Astrocyte (in vitro differentiated cells and primary cell): Measurements from ENCODE around the gene PTPRN2. TPM values are rescaled to one million over a fixed set of nuclear protein-coding genes. Genes with fewer than 3 reads are reported as not detected.

Experiments
- DNase-seq: peaks from one replicate; pipeline ENCODE4 v3.0.0-alpha.2; 2010; ENCODE audit warnings: low read depth
- FAIRE-seq: peaks from 2 replicates; lab custom pipeline; 2011; peaks lifted over from hg19 to GRCh38; lab: Jason Lieb, UNC
- H2AFZ ChIP-seq: 2 replicates; pipeline ENCODE4 v1.6.0; 2012; ENCODE audit warnings: low read depth, low read length, inconsistent platforms
- H3K27ac ChIP-seq: 2 replicates; pipeline ENCODE4 v1.5.1; 2011; ENCODE audit warnings: low read depth, low read length, inconsistent platforms
- H3K27me3 ChIP-seq: 2 replicates; pipeline ENCODE4 v1.6.0; 2011; ENCODE audit warnings: low read length, inconsistent platforms; ENCODE audit not compliant: insufficient read depth
- H3K36me3 ChIP-seq: 2 replicates; pipeline ENCODE4 v1.5.1; 2011; ENCODE audit warnings: low read length, inconsistent platforms; ENCODE audit not compliant: insufficient read depth
- H3K4me1 ChIP-seq: 2 replicates; pipeline ENCODE4 v1.5.1; 2011; ENCODE audit warnings: low read length, inconsistent platforms; ENCODE audit not compliant: insufficient read depth
- H3K4me2 ChIP-seq: 2 replicates; pipeline ENCODE4 v1.6.0; 2012; ENCODE audit warnings: low read length, inconsistent platforms
- H3K4me3 ChIP-seq: 2 replicates; pipeline ENCODE4 v1.5.1; 2011; ENCODE audit warnings: low read depth, mild to moderate bottlenecking, low read length, inconsistent platforms; ENCODE audit not compliant: insufficient read depth
- H3K79me2 ChIP-seq: 2 replicates; pipeline ENCODE4 v1.6.0; 2012; ENCODE audit warnings: mild to moderate bottlenecking, low read length, inconsistent platforms; ENCODE audit not compliant: insufficient read depth
- H3K9ac ChIP-seq: 2 replicates; pipeline ENCODE4 v1.6.0; 2012; ENCODE audit warnings: mild to moderate bottlenecking, low read length, inconsistent platforms
- H3K9me3 ChIP-seq: 2 replicates; pipeline ENCODE4 v1.5.1; 2012; ENCODE audit warnings: low read depth, mild to moderate bottlenecking, low read length, inconsistent platforms; ENCODE audit not compliant: insufficient read depth
- H4K20me1 ChIP-seq: 2 replicates; pipeline ENCODE4 v1.6.0; 2012; ENCODE audit warnings: low read length, inconsistent platforms; ENCODE audit not compliant: insufficient read depth
- H3K27ac Mint-ChIP-seq: one replicate; pipeline ENCODE4 v1.8.0; 2021; ENCODE audit warnings: mild to moderate bottlenecking, mixed read lengths; ENCODE audit not compliant: unreplicated experiment
- H3K27me3 Mint-ChIP-seq: one replicate; pipeline ENCODE4 v1.8.0; 2021; ENCODE audit warnings: low read depth, mixed read lengths; ENCODE audit not compliant: unreplicated experiment
- H3K36me3 Mint-ChIP-seq: one replicate; pipeline ENCODE4 v1.8.0; 2021; ENCODE audit warnings: low read depth, mixed read lengths; ENCODE audit not compliant: unreplicated experiment
- H3K4me1 Mint-ChIP-seq: one replicate; pipeline ENCODE4 v1.8.0; 2021; ENCODE audit warnings: low read depth, mixed read lengths; ENCODE audit not compliant: unreplicated experiment
- H3K4me3 Mint-ChIP-seq: one replicate; pipeline ENCODE4 v1.8.0; 2021; ENCODE audit warnings: mild to moderate bottlenecking, moderate library complexity, mixed read lengths; ENCODE audit not compliant: unreplicated experiment
- H3K9me3 Mint-ChIP-seq: one replicate; pipeline ENCODE4 v1.8.0; 2021; ENCODE audit warnings: mild to moderate bottlenecking, mixed read lengths; ENCODE audit not compliant: unreplicated experiment
- EZH2 ChIP-seq: IDR thresholded peaks from 2 replicates; pipeline ENCODE4 v1.6.1; 2012; ENCODE audit warnings: mild to moderate bottlenecking, low read length, inconsistent platforms; ENCODE audit not compliant: insufficient read depth
- total RNA-seq: library from RNA; stranded (reverse); gene quantifications from 2 replicates; pipeline ENCODE4 v1.2.1, GENCODE V29; 2021
- TF ChIP-seq, protein P1 (sequence below): IDR thresholded peaks from 2 replicates; pipeline ENCODE4 v1.5.1; 2011; ENCODE audit warnings: low read depth, mild to moderate bottlenecking, inconsistent platforms, low read length, moderate library complexity; ENCODE audit not compliant: insufficient read depth

Gene PTPRN2
- total RNA-seq, 1 donor from 2014 or later, result 0.09 TPM

DNA sequence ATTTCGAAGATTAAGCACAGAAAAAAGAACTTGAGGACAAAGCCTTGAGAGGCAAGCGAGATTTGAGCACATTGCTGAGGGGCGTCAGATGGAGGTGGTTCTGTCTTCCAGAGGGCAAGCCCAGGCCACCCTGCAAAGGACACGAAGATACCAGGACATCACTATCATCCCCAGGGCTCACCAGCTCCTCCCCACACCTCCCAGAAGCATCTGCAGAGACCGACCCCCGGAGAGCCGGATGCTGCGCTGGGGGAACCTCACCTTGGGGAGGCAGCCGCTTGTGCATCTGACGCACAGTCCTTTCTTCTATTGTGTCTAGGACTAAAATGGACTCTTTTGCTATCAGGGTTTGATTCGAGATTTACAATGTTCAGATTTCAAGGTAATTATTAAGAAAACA is 991.2 kb downstream of the PTPRN2 start:
- Histone ChIP-seq H3K27ac (no peak overlapping the region), H2AFZ (no peak overlapping the region), H3K9me3 (peaks cover 3% of the 10 kb centered on the region), H3K4me1 (no peaks in the 10 kb centered on the region), H3K4me2 (no peak overlapping the region), H3K36me3 (no peaks in the 10 kb centered on the region), H3K27me3 (no peaks in the 10 kb centered on the region), H3K79me2 (no peaks in the 10 kb centered on the region), H4K20me1 (no peaks in the 10 kb centered on the region), H3K4me3 (no peak overlapping the region), H3K9ac (no peak overlapping the region)
- H3K36me3 Mint-ChIP-seq, result no peaks in the 10 kb centered on the region
- FAIRE-seq (no peak), DNase-seq (no peak)
- H3K4me1 Mint-ChIP-seq, result no peaks in the 10 kb centered on the region
- no peaks in the 10 kb centered on the region for H3K27me3 Mint-ChIP-seq
- no peak overlapping the region for H3K27ac Mint-ChIP-seq
- H3K9me3 Mint-ChIP-seq, result peaks cover 19% of the 10 kb centered on the region
- TF ChIP-seq EZH2, result no peak
- TF ChIP-seq, protein P1, sequence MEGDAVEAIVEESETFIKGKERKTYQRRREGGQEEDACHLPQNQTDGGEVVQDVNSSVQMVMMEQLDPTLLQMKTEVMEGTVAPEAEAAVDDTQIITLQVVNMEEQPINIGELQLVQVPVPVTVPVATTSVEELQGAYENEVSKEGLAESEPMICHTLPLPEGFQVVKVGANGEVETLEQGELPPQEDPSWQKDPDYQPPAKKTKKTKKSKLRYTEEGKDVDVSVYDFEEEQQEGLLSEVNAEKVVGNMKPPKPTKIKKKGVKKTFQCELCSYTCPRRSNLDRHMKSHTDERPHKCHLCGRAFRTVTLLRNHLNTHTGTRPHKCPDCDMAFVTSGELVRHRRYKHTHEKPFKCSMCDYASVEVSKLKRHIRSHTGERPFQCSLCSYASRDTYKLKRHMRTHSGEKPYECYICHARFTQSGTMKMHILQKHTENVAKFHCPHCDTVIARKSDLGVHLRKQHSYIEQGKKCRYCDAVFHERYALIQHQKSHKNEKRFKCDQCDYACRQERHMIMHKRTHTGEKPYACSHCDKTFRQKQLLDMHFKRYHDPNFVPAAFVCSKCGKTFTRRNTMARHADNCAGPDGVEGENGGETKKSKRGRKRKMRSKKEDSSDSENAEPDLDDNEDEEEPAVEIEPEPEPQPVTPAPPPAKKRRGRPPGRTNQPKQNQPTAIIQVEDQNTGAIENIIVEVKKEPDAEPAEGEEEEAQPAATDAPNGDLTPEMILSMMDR, result no peak
- H3K4me3 Mint-ChIP-seq, result no peak overlapping the region

DNA sequence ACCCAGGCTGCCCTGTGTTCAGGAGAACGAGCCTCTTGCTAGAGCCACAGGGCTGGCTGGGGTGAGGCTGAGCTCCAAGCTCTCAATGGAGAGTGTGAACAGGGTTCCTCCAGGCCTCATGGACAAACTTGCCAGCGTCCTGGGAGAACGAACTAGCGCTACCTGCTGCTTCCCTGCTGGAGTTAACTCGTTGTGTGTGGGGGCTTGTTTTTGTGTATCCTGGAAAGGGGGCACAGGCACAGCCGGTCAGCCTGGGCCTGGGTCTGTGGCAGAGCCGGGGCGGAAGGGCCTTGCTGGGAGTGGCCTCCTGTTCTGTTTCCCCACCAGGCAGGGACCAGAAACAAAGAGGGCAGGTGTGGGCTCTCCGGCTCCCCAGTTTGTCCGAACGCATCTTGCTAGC is 991.6 kb downstream of the PTPRN2 start:
- Histone ChIP-seq H2AFZ (no peak overlapping the region), H3K27me3 (no peaks in the 10 kb centered on the region), H4K20me1 (no peaks in the 10 kb centered on the region), H3K4me3 (no peak overlapping the region), H3K4me2 (no peak overlapping the region), H3K79me2 (no peaks in the 10 kb centered on the region), H3K9me3 (peaks cover 3% of the 10 kb centered on the region), H3K36me3 (no peaks in the 10 kb centered on the region), H3K27ac (no peak overlapping the region), H3K4me1 (no peaks in the 10 kb centered on the region), H3K9ac (no peak overlapping the region)
- H3K27ac Mint-ChIP-seq, result no peak overlapping the region
- peaks cover 20% of the 10 kb centered on the region for H3K9me3 Mint-ChIP-seq
- no peak for FAIRE-seq
- TF ChIP-seq, protein P1, result no peak
- no peak for TF ChIP-seq EZH2
- no peak for DNase-seq
- no peaks in the 10 kb centered on the region for H3K4me1 Mint-ChIP-seq
- H3K27me3 Mint-ChIP-seq, result no peaks in the 10 kb centered on the region
- no peaks in the 10 kb centered on the region for H3K36me3 Mint-ChIP-seq
- no peak overlapping the region for H3K4me3 Mint-ChIP-seq

DNA sequence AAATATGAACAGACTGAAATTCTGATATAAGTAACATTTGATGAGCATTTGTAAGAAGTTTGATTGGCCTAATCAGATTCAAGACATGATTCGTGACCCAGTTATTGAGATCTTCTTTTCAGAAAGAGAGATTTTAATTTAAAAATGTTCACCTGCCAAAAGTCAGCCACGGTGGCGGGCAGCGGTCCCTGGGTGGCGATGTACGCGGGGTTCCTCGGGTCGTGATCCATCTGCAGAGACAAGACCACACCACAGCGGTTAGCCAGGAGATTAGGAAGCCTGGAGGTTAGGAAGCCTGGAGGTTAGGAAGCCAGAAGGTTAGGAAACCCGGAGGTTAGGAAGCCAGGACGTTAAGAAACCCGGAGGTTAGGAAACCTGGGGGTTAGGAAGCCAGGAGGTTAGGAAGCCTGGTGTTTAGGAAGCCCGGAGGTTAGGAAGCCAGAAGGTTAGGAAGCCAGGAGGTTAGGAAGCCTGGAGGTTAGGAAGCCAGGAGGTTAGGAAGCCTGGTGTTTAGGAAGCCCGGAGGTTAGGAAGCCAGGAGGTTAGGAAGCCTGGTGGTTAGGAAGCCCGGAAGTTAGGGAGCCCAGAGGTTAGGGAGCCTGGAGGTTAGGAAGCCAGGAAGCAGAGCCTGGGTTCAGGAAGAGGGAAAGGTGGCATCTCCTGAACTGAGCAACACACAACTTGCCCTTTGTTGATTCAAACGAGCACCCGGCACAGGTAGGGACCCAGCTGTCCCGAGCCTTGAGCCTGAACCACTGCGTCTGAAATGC is 992.4 kb downstream of the PTPRN2 start:
- no peaks in the 10 kb centered on the region for H3K27me3 Mint-ChIP-seq
- peaks cover 22% of the 10 kb centered on the region for H3K9me3 Mint-ChIP-seq
- no peak for FAIRE-seq

More for the DNA sequence above, 992.4 kb downstream of the PTPRN2 start:
- H2AFZ ChIP-seq, result no peak overlapping the region
- H3K27ac ChIP-seq, result no peak overlapping the region
- Mint-ChIP-seq H3K4me1 (no peaks in the 10 kb centered on the region), H3K36me3 (no peaks in the 10 kb centered on the region), H3K4me3 (no peak overlapping the region), H3K27ac (no peak overlapping the region)
- H3K9me3 ChIP-seq, result peaks cover 3% of the 10 kb centered on the region
- H3K4me1 ChIP-seq, result no peaks in the 10 kb centered on the region
- H4K20me1 ChIP-seq, result no peaks in the 10 kb centered on the region
- no peak overlapping the region for H3K4me3 ChIP-seq
- no peak overlapping the region for H3K9ac ChIP-seq
- TF ChIP-seq, protein P1, result no peak
- TF ChIP-seq EZH2, result no peak
- no peak for DNase-seq
- H3K79me2 ChIP-seq, result no peaks in the 10 kb centered on the region
- no peaks in the 10 kb centered on the region for H3K36me3 ChIP-seq
- no peak overlapping the region for H3K4me2 ChIP-seq
- H3K27me3 ChIP-seq, result no peaks in the 10 kb centered on the region
